Measurements from ENCODE around the gene DYNC2H1. TPM values are rescaled to one million over a fixed set of nuclear protein-coding genes. Genes with fewer than 3 reads are reported as not detected.

Gene DYNC2H1
- total and polyA plus RNA-seq, 4 donors, result 6.4 to 102 (median 23.7) TPM

DNA sequence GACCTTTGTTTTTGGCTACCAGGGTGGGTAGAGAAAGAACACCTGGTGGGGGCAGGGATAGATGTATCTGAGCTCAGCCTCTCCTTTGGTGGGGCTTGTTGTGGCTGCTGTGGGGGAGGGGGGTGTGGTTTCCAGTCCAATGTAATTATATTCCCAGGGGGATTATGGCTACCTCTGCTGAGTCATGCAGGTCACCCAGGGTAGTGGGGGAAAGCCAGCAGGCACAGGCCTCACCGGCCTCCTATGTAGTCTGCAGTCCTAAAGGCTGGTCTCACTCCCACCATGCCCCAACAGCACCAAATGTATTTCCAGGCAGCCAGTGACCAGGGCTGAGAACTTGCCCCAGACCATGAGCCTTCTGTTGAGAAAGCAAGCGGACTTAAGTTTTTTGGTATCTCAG, 119.6 kb downstream of the DYNC2H1 start:
- H3K27ac ChIP-seq (ENCODE audit: low read depth in 1 of 2, low read length in 1 of 2), result no peak overlapping the region
- WGBS, 2 donors, result 97 to 100% methylated on average over 2 of the region's 2 CpGs

DNA sequence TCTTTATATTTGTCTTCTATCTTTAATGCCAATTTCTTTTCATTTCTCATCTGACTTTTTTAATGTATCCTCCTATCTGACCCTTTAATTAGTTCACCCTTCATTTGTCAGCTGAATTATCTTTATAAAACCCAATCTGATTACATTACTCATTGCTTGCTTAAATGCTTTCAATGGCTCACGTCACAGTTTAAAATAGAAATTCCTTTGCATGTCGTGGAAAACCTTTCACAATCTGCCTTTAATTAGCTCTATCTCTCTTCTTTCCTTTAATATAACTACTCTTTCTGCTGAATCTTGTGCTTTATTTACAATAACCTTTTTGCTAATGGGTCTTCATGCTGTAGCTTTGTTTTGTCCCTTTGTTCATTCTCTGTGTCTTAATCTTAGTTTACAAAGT, 125.7 kb downstream of the DYNC2H1 start:
- H3K9me3 ChIP-seq (ENCODE audit: control insufficient read depth in 4 of 4, insufficient read depth in 3 of 4, low read length in 3 of 4), result no peaks in the 10 kb centered on the region
- peak in 2 of 3 donors; percentile 52 to 63 for DNase-seq
- 68 to 69% methylated on average over 2 of the region's 2 CpGs for WGBS, 2 donors
- H3K9ac ChIP-seq (ENCODE audit: insufficient read depth in 1 of 2, low read length in 2 of 2), result no peak overlapping the region
- no peaks in the 10 kb centered on the region for H3K4me1 ChIP-seq (ENCODE audit: control insufficient read depth in 5 of 5, insufficient read depth in 5 of 5, low read length in 5 of 5)
- H3K27me3 ChIP-seq (ENCODE audit: control insufficient read depth in 3 of 3, insufficient read depth in 3 of 3, low read length in 2 of 3), result no peaks in the 10 kb centered on the region
- no peak for ATAC-seq (ENCODE audit: insufficient read depth, low FRiP score)
- H3K36me3 ChIP-seq (ENCODE audit: control insufficient read depth in 4 of 4, insufficient read depth in 4 of 4, low read length in 4 of 4), result peaks cover 0 to 6% (median 0%) of the 10 kb centered on the region in 4 donors
- no peak overlapping the region for H3K4me3 ChIP-seq
- H3K27ac ChIP-seq (ENCODE audit: low read depth in 1 of 2, low read length in 1 of 2), result no peak overlapping the region
- TF ChIP-seq, protein P1, sequence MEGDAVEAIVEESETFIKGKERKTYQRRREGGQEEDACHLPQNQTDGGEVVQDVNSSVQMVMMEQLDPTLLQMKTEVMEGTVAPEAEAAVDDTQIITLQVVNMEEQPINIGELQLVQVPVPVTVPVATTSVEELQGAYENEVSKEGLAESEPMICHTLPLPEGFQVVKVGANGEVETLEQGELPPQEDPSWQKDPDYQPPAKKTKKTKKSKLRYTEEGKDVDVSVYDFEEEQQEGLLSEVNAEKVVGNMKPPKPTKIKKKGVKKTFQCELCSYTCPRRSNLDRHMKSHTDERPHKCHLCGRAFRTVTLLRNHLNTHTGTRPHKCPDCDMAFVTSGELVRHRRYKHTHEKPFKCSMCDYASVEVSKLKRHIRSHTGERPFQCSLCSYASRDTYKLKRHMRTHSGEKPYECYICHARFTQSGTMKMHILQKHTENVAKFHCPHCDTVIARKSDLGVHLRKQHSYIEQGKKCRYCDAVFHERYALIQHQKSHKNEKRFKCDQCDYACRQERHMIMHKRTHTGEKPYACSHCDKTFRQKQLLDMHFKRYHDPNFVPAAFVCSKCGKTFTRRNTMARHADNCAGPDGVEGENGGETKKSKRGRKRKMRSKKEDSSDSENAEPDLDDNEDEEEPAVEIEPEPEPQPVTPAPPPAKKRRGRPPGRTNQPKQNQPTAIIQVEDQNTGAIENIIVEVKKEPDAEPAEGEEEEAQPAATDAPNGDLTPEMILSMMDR (IDR thresholded peaks at IDR 0.05; ENCODE audit: control extremely low read depth, extremely low read depth), result no peak

More for the DNA sequence above, 119.6 kb downstream of the DYNC2H1 start:
- Histone ChIP-seq H3K36me3 (ENCODE audit: control insufficient read depth in 4 of 4, insufficient read depth in 4 of 4, low read length in 4 of 4) (peaks cover 0 to 11% (median 3%) of the 10 kb centered on the region in 4 donors), H3K9me3 (ENCODE audit: control insufficient read depth in 4 of 4, insufficient read depth in 3 of 4, low read length in 3 of 4) (no peaks in the 10 kb centered on the region), H3K4me3 (no peak overlapping the region), H3K27me3 (ENCODE audit: control insufficient read depth in 3 of 3, insufficient read depth in 3 of 3, low read length in 2 of 3) (no peaks in the 10 kb centered on the region), H3K4me1 (ENCODE audit: control insufficient read depth in 5 of 5, insufficient read depth in 5 of 5, low read length in 5 of 5) (no peaks in the 10 kb centered on the region), H3K9ac (ENCODE audit: insufficient read depth in 1 of 2, low read length in 2 of 2) (no peak overlapping the region)
- no peak for ATAC-seq (ENCODE audit: insufficient read depth, low FRiP score)
- TF ChIP-seq, protein P1 (IDR thresholded peaks at IDR 0.05; ENCODE audit: control extremely low read depth, extremely low read depth), result no peak
- no peak for DNase-seq

DNA sequence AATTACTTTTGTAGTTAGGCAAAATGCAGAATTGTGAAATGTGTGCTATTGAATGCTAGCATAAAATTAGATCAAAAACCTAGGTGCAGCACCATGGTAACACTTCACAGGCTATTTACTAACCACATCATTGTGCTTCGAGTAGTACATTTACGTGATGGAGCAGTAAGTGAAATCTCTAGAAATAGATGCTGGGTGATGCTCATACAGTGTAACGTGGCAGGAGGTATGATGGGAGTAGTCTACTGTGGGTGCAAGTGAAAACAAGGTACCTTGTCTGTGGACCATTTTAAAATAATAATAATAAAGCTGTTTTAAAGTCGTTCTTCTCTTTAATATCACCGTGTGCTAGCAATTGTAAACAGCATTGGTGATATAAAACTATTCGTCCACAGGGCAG, 132.3 kb downstream of the DYNC2H1 start:
- H3K4me1 ChIP-seq (ENCODE audit: control insufficient read depth in 5 of 5, insufficient read depth in 5 of 5, low read length in 5 of 5), result no peaks in the 10 kb centered on the region
- TF ChIP-seq, protein P1 (IDR thresholded peaks at IDR 0.05; ENCODE audit: control extremely low read depth, extremely low read depth), result no peak
- 82 to 94% methylated on average over 6 of the region's 6 CpGs for WGBS, 2 donors
- no peak overlapping the region for H3K9ac ChIP-seq (ENCODE audit: insufficient read depth in 1 of 2, low read length in 2 of 2)
- no peaks in the 10 kb centered on the region for H3K27me3 ChIP-seq (ENCODE audit: control insufficient read depth in 3 of 3, insufficient read depth in 3 of 3, low read length in 2 of 3)
- no peak overlapping the region for H3K4me3 ChIP-seq
- DNase-seq (no peak), ATAC-seq (ENCODE audit: insufficient read depth, low FRiP score) (no peak)
- peaks cover 0 to 2% (median 0%) of the 10 kb centered on the region in 4 donors for H3K9me3 ChIP-seq (ENCODE audit: control insufficient read depth in 4 of 4, insufficient read depth in 3 of 4, low read length in 3 of 4)
- peaks cover 5 to 23% (median 11%) of the 10 kb centered on the region in 4 donors for H3K36me3 ChIP-seq (ENCODE audit: control insufficient read depth in 4 of 4, insufficient read depth in 4 of 4, low read length in 4 of 4)
- no peak overlapping the region for H3K27ac ChIP-seq (ENCODE audit: low read depth in 1 of 2, low read length in 1 of 2)

DNA sequence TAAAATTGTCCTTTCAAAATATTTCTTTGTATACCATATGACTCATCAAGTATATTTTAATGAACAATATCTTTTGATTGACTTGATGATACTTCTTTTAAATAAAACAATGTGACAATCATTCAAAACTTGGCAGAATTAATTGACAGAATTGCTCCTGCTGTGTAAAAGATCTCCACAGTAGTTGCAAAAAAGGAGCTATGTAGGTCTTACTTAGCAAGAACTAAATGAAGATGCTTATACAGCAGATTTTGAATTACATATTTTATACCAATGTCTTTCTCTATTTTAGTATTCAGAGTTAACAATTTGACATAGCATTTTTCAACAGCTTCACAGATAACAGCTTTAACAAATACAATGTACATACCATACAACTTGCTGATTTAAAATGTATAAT, 144.9 kb downstream of the DYNC2H1 start:
- H3K4me3 ChIP-seq, result no peak overlapping the region
- TF ChIP-seq, protein P1 (IDR thresholded peaks at IDR 0.05; ENCODE audit: control extremely low read depth, extremely low read depth), result no peak
- no peak overlapping the region for H3K9ac ChIP-seq (ENCODE audit: insufficient read depth in 1 of 2, low read length in 2 of 2)
- no peaks in the 10 kb centered on the region for H3K27me3 ChIP-seq (ENCODE audit: control insufficient read depth in 3 of 3, insufficient read depth in 3 of 3, low read length in 2 of 3)
- DNase-seq (no peak), ATAC-seq (ENCODE audit: insufficient read depth, low FRiP score) (no peak)
- H3K9me3 ChIP-seq (ENCODE audit: control insufficient read depth in 4 of 4, insufficient read depth in 3 of 4, low read length in 3 of 4), result no peaks in the 10 kb centered on the region
- peaks cover 0 to 7% (median 2%) of the 10 kb centered on the region in 4 donors for H3K36me3 ChIP-seq (ENCODE audit: control insufficient read depth in 4 of 4, insufficient read depth in 4 of 4, low read length in 4 of 4)
- no peaks in the 10 kb centered on the region for H3K4me1 ChIP-seq (ENCODE audit: control insufficient read depth in 5 of 5, insufficient read depth in 5 of 5, low read length in 5 of 5)
- no peak overlapping the region for H3K27ac ChIP-seq (ENCODE audit: low read depth in 1 of 2, low read length in 1 of 2)
